NCI-H2227 treated with DMSO at 0.1 percent for 48 hours (cell line): ENCODE measurements around the gene LATS1.
"Not testable (repeated sequence)": the region's sequence is repeated elsewhere in the genome, so short reads cannot be mapped to it uniquely, and the experiment has no call there.

Experiments
- DNase-seq: peaks from one replicate; lab custom pipeline; 2025; lab: John Stamatoyannopoulos, UW

The LATS1 gene

GRCh38 chr6:149717588-149718458 is at the start of gene LATS1:
TSS of gene LATS1 (minus strand) at chr6:149718101. CDS start at chr6:149702126, 15,975 bp downstream.
- DNase-seq, result peak; percentile 67

- no peak for DNase-seq
Observed at GRCh38 chr6:149766156-149766769, 48.4 kb upstream of the LATS1 start.

- no peak for DNase-seq
Observed at GRCh38 chr6:149763866-149764265, 46.0 kb upstream of the LATS1 start.

GRCh38 chr6:149761438-149761837 is 43.5 kb upstream of the LATS1 start:
- DNase-seq, result no peak

GRCh38 chr6:149756261-149756636 is 38.3 kb upstream of the LATS1 start:
- no peak for DNase-seq

GRCh38 chr6:149755300-149756260 is 37.7 kb upstream of the LATS1 start:
- peak; percentile 2 for DNase-seq

GRCh38 chr6:149754548-149754947 is 36.6 kb upstream of the LATS1 start:
- no peak for DNase-seq

GRCh38 chr6:149753374-149753637 is 35.4 kb upstream of the LATS1 start:
- DNase-seq, result not testable (repeated sequence)

GRCh38 chr6:149752600-149753373 is 34.9 kb upstream of the LATS1 start:
- DNase-seq, result no peak

- not testable (repeated sequence) for DNase-seq
Observed at GRCh38 chr6:149751920-149752319, 34.0 kb upstream of the LATS1 start.

- no peak for DNase-seq
Observed at GRCh38 chr6:149751239-149751638, 33.3 kb upstream of the LATS1 start.

GRCh38 chr6:149750136-149750609 is 32.3 kb upstream of the LATS1 start:
- peak; percentile 87 for DNase-seq

- DNase-seq, result peak; percentile 77
Observed at GRCh38 chr6:149749594-149750135, 31.8 kb upstream of the LATS1 start, which contains the start of gene PCMT1. TSS of gene PCMT1 (plus strand) at chr6:149749741. CDS start at chr6:149749902, 161 bp downstream.

- not testable (repeated sequence) for DNase-seq
Observed at GRCh38 chr6:149749082-149749593, 31.2 kb upstream of the LATS1 start.

GRCh38 chr6:149746147-149746946 is 28.4 kb upstream of the LATS1 start, which contains the start of gene NUP43:
TSS of gene NUP43 (minus strand) at chr6:149746529. CDS start at chr6:149746495, 34 bp downstream.
- DNase-seq, result peak; percentile 74

GRCh38 chr6:149745252-149745651 is 27.4 kb upstream of the LATS1 start:
- not testable (repeated sequence) for DNase-seq

- DNase-seq, result no peak
Observed at GRCh38 chr6:149734915-149735314, 17.0 kb upstream of the LATS1 start.

- DNase-seq, result no peak
Observed at GRCh38 chr6:149733089-149733720, 15.3 kb upstream of the LATS1 start.

GRCh38 chr6:149729824-149730223 is 11.9 kb upstream of the LATS1 start:
- no peak for DNase-seq
